ENCODE measurements around the gene ACTRT3.

The ACTRT3 gene

GRCh38 chr3:169790687-169791429 lies 21.5 kb upstream of the ACTRT3 start:
- Histone ChIP-seq H3K23ac (ENCODE audit: low read length) (no peak overlapping the region), H3K4me3 (ENCODE audit: low read length) (no peak overlapping the region), H2BK15ac (replicated peaks; ENCODE audit: low read depth) (no peak overlapping the region), H2AK5ac (ENCODE audit: low read length) (no peak overlapping the region), H3K27ac (ENCODE audit: low read depth, low read length) (no peak overlapping the region), H2BK5ac (ENCODE audit: low read length) (no peak overlapping the region), H2BK120ac (ENCODE audit: low read depth, low read length) (no peak overlapping the region), H3K9ac (ENCODE audit: low read length) (no peak overlapping the region), H3K27me3 (ENCODE audit: insufficient read depth, low read length, poor library complexity) (no peaks in the 10 kb centered on the region), H3K4me1 (ENCODE audit: control insufficient read depth, low read depth, low read length) (no peaks in the 10 kb centered on the region), H3K79me2 (ENCODE audit: control insufficient read depth, insufficient read depth, low read length) (no peaks in the 10 kb centered on the region), H3K4me2 (ENCODE audit: low read length) (no peak overlapping the region), H3K79me1 (ENCODE audit: low read length) (no peaks in the 10 kb centered on the region), H4K8ac (ENCODE audit: low read depth, low read length) (no peak overlapping the region), H4K5ac (ENCODE audit: low read length) (no peak overlapping the region), H3K4ac (ENCODE audit: low read depth, low read length) (no peak overlapping the region), H3K36me3 (ENCODE audit: control insufficient read depth, insufficient read depth, low read length) (peaks cover 1% of the 10 kb centered on the region), H3K56ac (ENCODE audit: low read length) (no peak overlapping the region), H3K18ac (ENCODE audit: low read length) (no peak overlapping the region)
- WGBS (ENCODE audit: extremely low coverage, insufficient coverage, low lambda C conversion rate), result no CpG with 5 or more reads among the region's 4 CpGs
- no peak for DNase-seq

- H2BK15ac ChIP-seq (replicated peaks; ENCODE audit: low read depth), result no peak overlapping the region
- no peak overlapping the region for H3K4ac ChIP-seq (ENCODE audit: low read depth, low read length)
- no peak overlapping the region for H3K9ac ChIP-seq (ENCODE audit: low read length)
- no peak overlapping the region for H2BK120ac ChIP-seq (ENCODE audit: low read depth, low read length)
- no peak overlapping the region for H4K8ac ChIP-seq (ENCODE audit: low read depth, low read length)
- DNase-seq, result no peak
- no peak overlapping the region for H3K56ac ChIP-seq (ENCODE audit: low read length)
- H3K4me1 ChIP-seq (ENCODE audit: control insufficient read depth, low read depth, low read length), result no peaks in the 10 kb centered on the region
- no peak overlapping the region for H3K23ac ChIP-seq (ENCODE audit: low read length)
- H2BK5ac ChIP-seq (ENCODE audit: low read length), result no peak overlapping the region
- H3K4me3 ChIP-seq (ENCODE audit: low read length), result no peak overlapping the region
- H3K79me1 ChIP-seq (ENCODE audit: low read length), result no peaks in the 10 kb centered on the region
- no peaks in the 10 kb centered on the region for H3K27me3 ChIP-seq (ENCODE audit: insufficient read depth, low read length, poor library complexity)
- no peak overlapping the region for H4K5ac ChIP-seq (ENCODE audit: low read length)
- no peak overlapping the region for H3K4me2 ChIP-seq (ENCODE audit: low read length)
- no peaks in the 10 kb centered on the region for H3K79me2 ChIP-seq (ENCODE audit: control insufficient read depth, insufficient read depth, low read length)
- no peak overlapping the region for H2AK5ac ChIP-seq (ENCODE audit: low read length)
- H3K27ac ChIP-seq (ENCODE audit: low read depth, low read length), result no peak overlapping the region
- H3K36me3 ChIP-seq (ENCODE audit: control insufficient read depth, insufficient read depth, low read length), result peaks cover 1% of the 10 kb centered on the region
- H3K18ac ChIP-seq (ENCODE audit: low read length), result no peak overlapping the region
Measured at GRCh38 chr3:169790219-169790618, 20.9 kb upstream of the ACTRT3 start.

GRCh38 chr3:169787791-169788190 lies 18.4 kb upstream of the ACTRT3 start:
- Histone ChIP-seq H3K18ac (ENCODE audit: low read length) (no peak overlapping the region), H3K4ac (ENCODE audit: low read depth, low read length) (no peak overlapping the region), H2BK120ac (ENCODE audit: low read depth, low read length) (no peak overlapping the region), H3K79me1 (ENCODE audit: low read length) (no peaks in the 10 kb centered on the region), H2BK15ac (replicated peaks; ENCODE audit: low read depth) (no peak overlapping the region), H3K27ac (ENCODE audit: low read depth, low read length) (no peak overlapping the region), H3K23ac (ENCODE audit: low read length) (no peak overlapping the region), H3K4me3 (ENCODE audit: low read length) (no peak overlapping the region), H4K8ac (ENCODE audit: low read depth, low read length) (no peak overlapping the region), H3K56ac (ENCODE audit: low read length) (no peak overlapping the region), H3K27me3 (ENCODE audit: insufficient read depth, low read length, poor library complexity) (no peaks in the 10 kb centered on the region), H3K4me1 (ENCODE audit: control insufficient read depth, low read depth, low read length) (no peaks in the 10 kb centered on the region), H3K36me3 (ENCODE audit: control insufficient read depth, insufficient read depth, low read length) (peaks cover 1% of the 10 kb centered on the region), H4K5ac (ENCODE audit: low read length) (no peak overlapping the region), H2BK5ac (ENCODE audit: low read length) (no peak overlapping the region), H3K79me2 (ENCODE audit: control insufficient read depth, insufficient read depth, low read length) (no peaks in the 10 kb centered on the region), H2AK5ac (ENCODE audit: low read length) (no peak overlapping the region), H3K9ac (ENCODE audit: low read length) (no peak overlapping the region), H3K4me2 (ENCODE audit: low read length) (no peak overlapping the region)
- no CpG with 5 or more reads among the region's 1 CpG for WGBS (ENCODE audit: extremely low coverage, insufficient coverage, low lambda C conversion rate)
- no peak for DNase-seq

- H4K8ac ChIP-seq (ENCODE audit: low read depth, low read length), result no peak overlapping the region
- no peak overlapping the region for H3K4me2 ChIP-seq (ENCODE audit: low read length)
- WGBS (ENCODE audit: extremely low coverage, insufficient coverage, low lambda C conversion rate), result 100% methylated on average over 3 of the region's 4 CpGs
- no peaks in the 10 kb centered on the region for H3K4me1 ChIP-seq (ENCODE audit: control insufficient read depth, low read depth, low read length)
- no peak overlapping the region for H4K5ac ChIP-seq (ENCODE audit: low read length)
- H2AK5ac ChIP-seq (ENCODE audit: low read length), result no peak overlapping the region
- H2BK15ac ChIP-seq (replicated peaks; ENCODE audit: low read depth), result no peak overlapping the region
- no peak overlapping the region for H3K23ac ChIP-seq (ENCODE audit: low read length)
- H2BK120ac ChIP-seq (ENCODE audit: low read depth, low read length), result no peak overlapping the region
- H3K36me3 ChIP-seq (ENCODE audit: control insufficient read depth, insufficient read depth, low read length), result peaks cover 3% of the 10 kb centered on the region
- H2BK5ac ChIP-seq (ENCODE audit: low read length), result no peak overlapping the region
- H3K27ac ChIP-seq (ENCODE audit: low read depth, low read length), result no peak overlapping the region
- no peak overlapping the region for H3K4me3 ChIP-seq (ENCODE audit: low read length)
- no peak overlapping the region for H3K56ac ChIP-seq (ENCODE audit: low read length)
- H3K18ac ChIP-seq (ENCODE audit: low read length), result no peak overlapping the region
- DNase-seq, result no peak
- H3K9ac ChIP-seq (ENCODE audit: low read length), result no peak overlapping the region
- H3K4ac ChIP-seq (ENCODE audit: low read depth, low read length), result no peak overlapping the region
- no peaks in the 10 kb centered on the region for H3K79me1 ChIP-seq (ENCODE audit: low read length)
- no peaks in the 10 kb centered on the region for H3K79me2 ChIP-seq (ENCODE audit: control insufficient read depth, insufficient read depth, low read length)
- no peaks in the 10 kb centered on the region for H3K27me3 ChIP-seq (ENCODE audit: insufficient read depth, low read length, poor library complexity)
Measured at GRCh38 chr3:169787120-169787519, 17.8 kb upstream of the ACTRT3 start.

- H3K9ac ChIP-seq (ENCODE audit: low read length), result no peak overlapping the region
- no peaks in the 10 kb centered on the region for H3K79me2 ChIP-seq (ENCODE audit: control insufficient read depth, insufficient read depth, low read length)
- H3K4ac ChIP-seq (ENCODE audit: low read depth, low read length), result no peak overlapping the region
- H2BK120ac ChIP-seq (ENCODE audit: low read depth, low read length), result no peak overlapping the region
- H3K36me3 ChIP-seq (ENCODE audit: control insufficient read depth, insufficient read depth, low read length), result peaks cover 11% of the 10 kb centered on the region
- no peak overlapping the region for H2BK15ac ChIP-seq (replicated peaks; ENCODE audit: low read depth)
- H3K18ac ChIP-seq (ENCODE audit: low read length), result no peak overlapping the region
- H2AK5ac ChIP-seq (ENCODE audit: low read length), result no peak overlapping the region
- H4K8ac ChIP-seq (ENCODE audit: low read depth, low read length), result no peak overlapping the region
- DNase-seq, result no peak
- H2BK5ac ChIP-seq (ENCODE audit: low read length), result no peak overlapping the region
- no peaks in the 10 kb centered on the region for H3K27me3 ChIP-seq (ENCODE audit: insufficient read depth, low read length, poor library complexity)
- H3K79me1 ChIP-seq (ENCODE audit: low read length), result peaks cover 2% of the 10 kb centered on the region
- H3K4me2 ChIP-seq (ENCODE audit: low read length), result no peak overlapping the region
- H3K4me1 ChIP-seq (ENCODE audit: control insufficient read depth, low read depth, low read length), result no peaks in the 10 kb centered on the region
- H3K27ac ChIP-seq (ENCODE audit: low read depth, low read length), result no peak overlapping the region
- H3K56ac ChIP-seq (ENCODE audit: low read length), result no peak overlapping the region
- WGBS (ENCODE audit: extremely low coverage, insufficient coverage, low lambda C conversion rate), result no CpG with 5 or more reads among the region's 4 CpGs
- H3K4me3 ChIP-seq (ENCODE audit: low read length), result no peak overlapping the region
- H4K5ac ChIP-seq (ENCODE audit: low read length), result no peak overlapping the region
- H3K23ac ChIP-seq (ENCODE audit: low read length), result no peak overlapping the region
Measured at GRCh38 chr3:169781209-169781855, 12.0 kb upstream of the ACTRT3 start.

- no peak overlapping the region for H2BK15ac ChIP-seq (replicated peaks; ENCODE audit: low read depth)
Measured at GRCh38 chr3:169780742-169781141, 11.4 kb upstream of the ACTRT3 start.

More at GRCh38 chr3:169780742-169781141, 11.4 kb upstream of the ACTRT3 start:
- Histone ChIP-seq H2AK5ac (ENCODE audit: low read length) (no peak overlapping the region), H3K4ac (ENCODE audit: low read depth, low read length) (no peak overlapping the region), H4K8ac (ENCODE audit: low read depth, low read length) (no peak overlapping the region), H3K4me3 (ENCODE audit: low read length) (no peak overlapping the region), H4K5ac (ENCODE audit: low read length) (no peak overlapping the region), H3K18ac (ENCODE audit: low read length) (no peak overlapping the region), H3K4me2 (ENCODE audit: low read length) (no peak overlapping the region), H3K4me1 (ENCODE audit: control insufficient read depth, low read depth, low read length) (no peaks in the 10 kb centered on the region), H3K79me2 (ENCODE audit: control insufficient read depth, insufficient read depth, low read length) (peaks cover 3% of the 10 kb centered on the region), H2BK5ac (ENCODE audit: low read length) (no peak overlapping the region), H3K27ac (ENCODE audit: low read depth, low read length) (no peak overlapping the region), H3K79me1 (ENCODE audit: low read length) (peaks cover 2% of the 10 kb centered on the region), H3K36me3 (ENCODE audit: control insufficient read depth, insufficient read depth, low read length) (peaks cover 10% of the 10 kb centered on the region), H3K27me3 (ENCODE audit: insufficient read depth, low read length, poor library complexity) (no peaks in the 10 kb centered on the region), H3K23ac (ENCODE audit: low read length) (no peak overlapping the region), H3K56ac (ENCODE audit: low read length) (no peak overlapping the region), H2BK120ac (ENCODE audit: low read depth, low read length) (no peak overlapping the region), H3K9ac (ENCODE audit: low read length) (no peak overlapping the region)
- no peak for DNase-seq
- WGBS (ENCODE audit: extremely low coverage, insufficient coverage, low lambda C conversion rate), result no CpG with 5 or more reads among the region's 2 CpGs

All from mesendoderm (in vitro differentiated cells).